K562 (cell line): ENCODE measurements around the gene PHF14. TPM values are rescaled to one million over a fixed set of nuclear protein-coding genes. Genes with fewer than 3 reads are reported as not detected.

ENCODE experiments used
- ATAC-seq: fragments of 200-7000 bp; cut with Tn5 transposase; 3 replicates; pipeline ENCODE4 v1.9.1; 2020; ENCODE audit warnings: moderate library complexity
- BruUV-seq: library from RNA; stranded (reverse); fragments of 400-500 nt; replicated peaks from 2 replicates; lab custom pipeline; 2021; lab: Mats Ljungman, UMichigan
- CTCF ChIA-PET: fragments of 300-600 bp; formaldehyde crosslinking; extraction: SDS; loops from one replicate; lab custom pipeline; 2021; ENCODE audit warnings: low intra/inter-chr PET ratio; lab: Yijun Ruan, JAX
- POLR2A ChIA-PET: fragments of 300-600, 350-650 bp; sonication (Branson Sonifier 250); formaldehyde crosslinking; extraction: SDS; loops from one replicate; lab custom pipeline; 2021; ENCODE audit warnings: antibody characterized with exemption, inconsistent platforms; lab: Yijun Ruan, JAX
- DNase-seq, 4 experiments: peaks; one replicate each; pipeline versions ENCODE4 v3.0.0 to v3.0.0-alpha.2; 2011 to 2018; ENCODE audit warnings: low spot score in 3 of 4, mixed read lengths in 3 of 4; ENCODE audit errors: extremely low read depth in 1 of 4
- FAIRE-seq: peaks from 2 replicates; lab custom pipeline; 2011; peaks lifted over from hg19 to GRCh38; lab: Jason Lieb, UNC
- H2AFZ ChIP-seq: 2 replicates; pipeline ENCODE4 v1.6.0; 2011; ENCODE audit warnings: low read depth, low read length, control low read depth, inconsistent platforms
- H3K27ac ChIP-seq: fragments of 200-600 bp; 3 replicates; pipeline ENCODE4 v1.8.0; 2011; ENCODE audit warnings: low read depth, mild to moderate bottlenecking, control low read depth, inconsistent platforms, low read length, moderate library complexity, mixed read lengths; ENCODE audit errors: extremely low read depth
- H3K27me3 ChIP-seq, 2 experiments: fragments of 300-600 bp in 1 of 2; 2 replicates in 1 of 2; 3 replicates in 1 of 2; pipeline versions ENCODE4 v1.6.0 to v1.8.0; 2011; ENCODE audit warnings: inconsistent platforms in 2 of 2, low read length in 2 of 2, mild to moderate bottlenecking in 1 of 2, mixed read lengths in 1 of 2, moderate library complexity in 1 of 2; ENCODE audit not compliant: control insufficient read depth in 2 of 2, insufficient read depth in 2 of 2
- H3K36me3 ChIP-seq: fragments of 300-600 bp; 3 replicates; pipeline ENCODE4 v1.8.0; 2011; ENCODE audit warnings: mild to moderate bottlenecking, low read length, inconsistent platforms; ENCODE audit not compliant: control insufficient read depth, insufficient read depth
- H3K4me1 ChIP-seq, 2 experiments: fragments of 200-600 bp in 1 of 2; replicated peaks in 1 of 2; 2 replicates in 1 of 2; 3 replicates in 1 of 2; pipeline versions ENCODE4 v1.5.1 to v1.8.0; 2011; ENCODE audit warnings: inconsistent platforms in 2 of 2, low read length in 2 of 2, mild to moderate bottlenecking in 1 of 2, mixed read lengths in 1 of 2, moderate library complexity in 1 of 2; ENCODE audit not compliant: control insufficient read depth in 2 of 2, insufficient read depth in 2 of 2
- H3K4me2 ChIP-seq: 2 replicates; pipeline ENCODE4 v1.6.1; 2011; ENCODE audit warnings: low read length, control low read depth, inconsistent platforms, mixed read lengths; ENCODE audit not compliant: insufficient read depth
- H3K4me3 ChIP-seq: fragments of 200-600 bp; sonication (generic), shearing (Covaris generic); 2 replicates; pipeline ENCODE4 v1.5.1; 2016; ENCODE audit warnings: control low read depth, inconsistent platforms
- H3K79me2 ChIP-seq: fragments of 200-600 bp; 3 replicates; pipeline ENCODE4 v1.8.0; 2011; ENCODE audit warnings: low read length, inconsistent platforms; ENCODE audit not compliant: control insufficient read depth, insufficient read depth
- H3K9ac ChIP-seq, 2 experiments: 2 replicates each; pipeline versions ENCODE4 v1.6.0 to v1.6.1; 2011; ENCODE audit warnings: low read depth in 2 of 2, low read length in 2 of 2, control low read depth in 1 of 2, inconsistent platforms in 1 of 2, mild to moderate bottlenecking in 1 of 2, mixed read lengths in 1 of 2; ENCODE audit not compliant: insufficient read depth in 1 of 2
- H3K9me1 ChIP-seq: one replicate; pipeline ENCODE4 v1.6.0; 2011; ENCODE audit warnings: inconsistent platforms, mild to moderate bottlenecking, low read length, moderate library complexity; ENCODE audit not compliant: control insufficient read depth, insufficient read depth
- H3K9me3 ChIP-seq: replicated peaks from 2 replicates; pipeline ENCODE4 v1.5.1; 2011; ENCODE audit warnings: low read depth, low read length, inconsistent platforms; ENCODE audit not compliant: control insufficient read depth, insufficient read depth
- H4K20me1 ChIP-seq: replicated peaks from 2 replicates; pipeline ENCODE4 v1.6.1; 2011; ENCODE audit warnings: low read length, inconsistent platforms, mixed read lengths; ENCODE audit not compliant: control insufficient read depth, insufficient read depth
- IRF2 ChIP-seq: sonication (generic); formaldehyde crosslinking; IDR thresholded peaks from 2 replicates; pipeline ENCODE4 v1.8.1; 2022; ENCODE audit warnings: mild to moderate bottlenecking, missing genetic modification reagents
- KAT8 ChIP-seq: fragments of 450-650 bp; IDR thresholded peaks from 2 replicates; pipeline ENCODE4 v1.6.1; 2016; ENCODE audit warnings: low read depth, mild to moderate bottlenecking
- L3MBTL2 ChIP-seq: fragments of 450-650 bp; IDR thresholded peaks from 2 replicates; pipeline ENCODE4 v1.6.1; 2016; ENCODE audit warnings: mild to moderate bottlenecking, moderate library complexity
- NCOA1 ChIP-seq: fragments of 450-650 bp; IDR thresholded peaks from 2 replicates; pipeline ENCODE4 v1.6.1; 2016; ENCODE audit warnings: low read depth
- PML ChIP-seq: IDR thresholded peaks from 2 replicates; pipeline ENCODE4 v1.6.1; 2012; ENCODE audit warnings: low read length, inconsistent platforms
- TAF7 ChIP-seq: fragments of 450-650 bp; IDR thresholded peaks from 2 replicates; pipeline ENCODE4 v1.6.1; 2016; ENCODE audit warnings: missing genetic modification characterization, missing compliant biosample characterization
- TBP ChIP-seq: optimal IDR thresholded peaks from 2 replicates; pipeline ENCODE3; 2011; ENCODE audit warnings: low read depth, low read length, improper control_type of control experiment
- TEAD1 ChIP-seq, 2 experiments: fragments of 450-650 bp in 1 of 2; sonication (generic) in 1 of 2; formaldehyde crosslinking; IDR thresholded peaks; 2 replicates each; pipeline versions ENCODE4 v1.4.0 to v1.8.0; 2020 to 2022; ENCODE audit warnings: mild to moderate bottlenecking in 2 of 2, missing genetic modification reagents in 1 of 2
- WGBS: fragments of 100-300 bp; shearing (Covaris generic); methylation state at CpG from one replicate; pipeline ENCODE4 v1.1.6; 2016; ENCODE audit warnings: low coverage, mixed read lengths; ENCODE audit not compliant: insufficient coverage; ENCODE audit errors: missing lambda C conversion rate; 5-methylcytosine and 5-hydroxymethylcytosine counted together
- in situ Hi-C: fragments of 300-500 bp; cut with MboI; formaldehyde crosslinking; loops from 4 replicates; pipeline ENCODE4 v1.15.0; 2018; ENCODE audit warnings: inconsistent platforms, mixed read lengths
- intact Hi-C: fragments of 100-400 bp; cut with micrococcal nuclease; formaldehyde crosslinking; loops from 2 replicates; pipeline ENCODE4 v1.14.2; 2022
- polyA plus RNA-seq, 8 experiments: library from polyadenylated mRNA; depleted of rRNA in 4 of 8; stranded (reverse) in 5 of 8; unstranded in 3 of 8; fragments of >200 nt; fragmentation: Nextera tagmentation in 2 of 8; fragmentation: Illumina TruSeq in 1 of 8; extraction: Ambion mirVana in 2 of 8; extraction: Trizol in 1 of 8; gene quantifications; 2 replicates each; pipeline versions ENCODE4 v1.2.1 to v1.2.3, GENCODE V29; 2011 to 2014; ENCODE audit warnings: inconsistent platforms in 1 of 8, missing spikeins in 1 of 8
- total RNA-seq, 7 experiments: library from RNA; depleted of rRNA in 6 of 7; stranded (reverse); fragments of >200 nt in 6 of 7; fragmentation: Illumina TruSeq in 2 of 7; extraction: Trizol in 2 of 7; gene quantifications; 2 replicates each; pipeline versions ENCODE4 v1.2.1 to v1.2.3, GENCODE V29; 2011 to 2021; ENCODE audit warnings: low replicate concordance in 1 of 7
- TF ChIP-seq, protein P1 (sequence below): fragments of 450-650 bp; IDR thresholded peaks from 2 replicates; pipeline ENCODE4 v1.6.1; 2016; ENCODE audit warnings: antibody characterized with exemption
- TF ChIP-seq, protein P2 (sequence below): sonication (generic); formaldehyde crosslinking; IDR thresholded peaks from 2 replicates; pipeline ENCODE4 v1.9.0; 2022; ENCODE audit warnings: mild to moderate bottlenecking, missing genetic modification reagents
- TF ChIP-seq, protein P3 (sequence below): fragments of 250-450 bp; sonication (Bioruptor Pico); IDR thresholded peaks from 2 replicates; pipeline ENCODE4 v1.4.0; 2020
- TF ChIP-seq, protein P4 (sequence below): fragments of 450-650 bp; formaldehyde crosslinking; IDR thresholded peaks from 2 replicates; pipeline ENCODE4 v1.4.0; 2022; ENCODE audit warnings: mild to moderate bottlenecking, moderate library complexity

The PHF14 gene
- total and polyA plus RNA-seq, 9 of the 15 experiments (the other 6 are each of a cell fraction or from before 2014, with no cell fraction given): 27.5 to 67.6 (median 41.4) TPM

DNA sequence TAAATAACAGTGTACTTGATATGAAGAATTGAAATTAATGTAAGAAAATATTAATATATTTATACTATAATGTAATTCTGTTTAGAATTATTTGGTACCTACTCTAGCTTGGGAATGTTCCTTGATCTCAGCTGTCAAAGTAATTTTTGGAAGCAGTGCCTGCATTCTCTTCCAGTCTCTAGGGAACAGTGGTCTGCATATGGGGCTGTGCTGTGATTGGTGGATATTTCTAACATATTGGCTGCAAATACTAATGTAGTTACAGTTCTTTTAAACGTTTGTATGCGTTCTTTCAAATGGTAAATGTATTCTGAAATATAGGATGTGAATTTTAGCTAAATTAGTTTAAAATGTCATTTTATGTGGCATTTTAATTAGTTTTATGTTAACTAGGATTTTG, 87.2 kb downstream of the PHF14 start:
- no TSS peak for BruUV-seq
- FAIRE-seq (no peak), DNase-seq (no peak), ATAC-seq (no peak)
- Histone ChIP-seq H3K9ac (no peak overlapping the region), H3K79me2 (no peaks in the 10 kb centered on the region), H3K36me3 (peaks cover 20% of the 10 kb centered on the region), H3K9me3 (no peaks in the 10 kb centered on the region), H3K4me3 (no peak overlapping the region), H3K4me1 (no peaks in the 10 kb centered on the region), H2AFZ (no peak overlapping the region), H3K9me1 (no peaks in the 10 kb centered on the region), H3K4me2 (no peak overlapping the region), H3K27ac (no peak overlapping the region), H4K20me1 (no peaks in the 10 kb centered on the region), H3K27me3 (no peaks in the 10 kb centered on the region)
- CTCF ChIA-PET: no interaction called here
- TF ChIP-seq TAF7 (no peak), TBP (no peak), TEAD1 (CRISPR knock-in tag; IDR thresholded peaks at IDR 0.05) (no peak), PML (no peak), NCOA1 (no peak), KAT8 (no peak), L3MBTL2 (no peak), IRF2 (CRISPR knock-in tag) (no peak)
- TF ChIP-seq, protein P1, sequence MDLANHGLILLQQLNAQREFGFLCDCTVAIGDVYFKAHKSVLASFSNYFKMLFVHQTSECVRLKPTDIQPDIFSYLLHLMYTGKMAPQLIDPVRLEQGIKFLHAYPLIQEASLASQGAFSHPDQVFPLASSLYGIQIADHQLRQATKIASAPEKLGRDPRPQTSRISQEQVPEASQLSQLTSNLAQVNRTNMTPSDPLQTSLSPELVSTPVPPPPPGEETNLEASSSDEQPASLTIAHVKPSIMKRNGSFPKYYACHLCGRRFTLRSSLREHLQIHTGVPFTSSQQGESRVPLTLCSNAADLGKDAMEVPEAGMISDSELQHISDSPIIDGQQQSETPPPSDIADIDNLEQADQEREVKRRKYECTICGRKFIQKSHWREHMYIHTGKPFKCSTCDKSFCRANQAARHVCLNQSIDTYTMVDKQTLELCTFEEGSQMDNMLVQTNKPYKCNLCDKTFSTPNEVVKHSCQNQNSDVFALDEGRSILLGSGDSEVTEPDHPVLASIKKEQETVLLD: no peak
- TF ChIP-seq, protein P2, sequence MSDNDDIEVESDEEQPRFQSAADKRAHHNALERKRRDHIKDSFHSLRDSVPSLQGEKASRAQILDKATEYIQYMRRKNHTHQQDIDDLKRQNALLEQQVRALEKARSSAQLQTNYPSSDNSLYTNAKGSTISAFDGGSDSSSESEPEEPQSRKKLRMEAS: no peak
- TF ChIP-seq, protein P3, sequence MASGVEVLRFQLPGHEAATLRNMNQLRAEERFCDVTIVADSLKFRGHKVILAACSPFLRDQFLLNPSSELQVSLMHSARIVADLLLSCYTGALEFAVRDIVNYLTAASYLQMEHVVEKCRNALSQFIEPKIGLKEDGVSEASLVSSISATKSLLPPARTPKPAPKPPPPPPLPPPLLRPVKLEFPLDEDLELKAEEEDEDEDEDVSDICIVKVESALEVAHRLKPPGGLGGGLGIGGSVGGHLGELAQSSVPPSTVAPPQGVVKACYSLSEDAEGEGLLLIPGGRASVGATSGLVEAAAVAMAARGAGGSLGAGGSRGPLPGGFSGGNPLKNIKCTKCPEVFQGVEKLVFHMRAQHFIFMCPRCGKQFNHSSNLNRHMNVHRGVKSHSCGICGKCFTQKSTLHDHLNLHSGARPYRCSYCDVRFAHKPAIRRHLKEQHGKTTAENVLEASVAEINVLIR (CRISPR knock-in tag): no peak
- TF ChIP-seq, protein P4, sequence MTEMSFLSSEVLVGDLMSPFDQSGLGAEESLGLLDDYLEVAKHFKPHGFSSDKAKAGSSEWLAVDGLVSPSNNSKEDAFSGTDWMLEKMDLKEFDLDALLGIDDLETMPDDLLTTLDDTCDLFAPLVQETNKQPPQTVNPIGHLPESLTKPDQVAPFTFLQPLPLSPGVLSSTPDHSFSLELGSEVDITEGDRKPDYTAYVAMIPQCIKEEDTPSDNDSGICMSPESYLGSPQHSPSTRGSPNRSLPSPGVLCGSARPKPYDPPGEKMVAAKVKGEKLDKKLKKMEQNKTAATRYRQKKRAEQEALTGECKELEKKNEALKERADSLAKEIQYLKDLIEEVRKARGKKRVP (CRISPR knock-in tag): no peak
- POLR2A ChIA-PET: no interaction called here
- in situ Hi-C loops: no loop called here
- intact Hi-C loops: no loop called here
- WGBS: 61% methylated on average over 2 of the region's 2 CpGs
